Coronary artery (tissue), 2 donors: ENCODE measurements around the gene PLPP1.

ENCODE experiments used
- DNase-seq: peaks from one replicate; pipeline ENCODE4 v3.0.0-alpha.2; 2017; ENCODE audit warnings: low spot score
- H3K27ac ChIP-seq, 2 donors: fragments of 200-600 bp; sonication (generic); one replicate each; pipeline ENCODE4 v1.5.1; 2016 to 2019
- H3K4me3 ChIP-seq: fragments of 200-600 bp; sonication (generic); 2 replicates; pipeline ENCODE4 v1.5.1; 2016; ENCODE audit warnings: mild to moderate bottlenecking, moderate library complexity
- TF ChIP-seq, protein P1 (sequence below): fragments of 200-600 bp; sonication (generic); IDR thresholded peaks from one replicate; pipeline ENCODE4 v1.5.1; 2019; ENCODE audit warnings: antibody characterized with exemption

Gene PLPP1

DNA sequence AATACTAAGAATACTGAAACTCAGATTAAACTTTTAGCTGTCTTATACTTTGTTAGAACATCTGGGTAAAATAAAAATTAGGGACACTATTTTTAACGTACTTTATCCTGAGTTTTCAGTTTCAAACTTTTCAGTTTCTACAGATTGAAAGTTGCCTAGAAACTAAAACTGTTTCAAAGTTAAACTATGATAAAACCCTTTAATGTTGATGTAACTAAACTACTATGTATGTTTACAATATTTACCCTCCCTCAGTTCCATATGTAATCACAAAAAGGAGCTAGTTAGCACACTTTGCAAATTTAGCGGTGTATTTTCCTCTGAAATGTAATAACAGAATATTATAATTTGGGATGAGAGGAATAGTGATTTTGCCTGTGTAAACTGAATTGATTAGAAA, 121.1 kb downstream of the PLPP1 start:
- no peak overlapping the region for H3K4me3 ChIP-seq
- no peak for DNase-seq
- no peak overlapping the region for H3K27ac ChIP-seq
- TF ChIP-seq, protein P1, sequence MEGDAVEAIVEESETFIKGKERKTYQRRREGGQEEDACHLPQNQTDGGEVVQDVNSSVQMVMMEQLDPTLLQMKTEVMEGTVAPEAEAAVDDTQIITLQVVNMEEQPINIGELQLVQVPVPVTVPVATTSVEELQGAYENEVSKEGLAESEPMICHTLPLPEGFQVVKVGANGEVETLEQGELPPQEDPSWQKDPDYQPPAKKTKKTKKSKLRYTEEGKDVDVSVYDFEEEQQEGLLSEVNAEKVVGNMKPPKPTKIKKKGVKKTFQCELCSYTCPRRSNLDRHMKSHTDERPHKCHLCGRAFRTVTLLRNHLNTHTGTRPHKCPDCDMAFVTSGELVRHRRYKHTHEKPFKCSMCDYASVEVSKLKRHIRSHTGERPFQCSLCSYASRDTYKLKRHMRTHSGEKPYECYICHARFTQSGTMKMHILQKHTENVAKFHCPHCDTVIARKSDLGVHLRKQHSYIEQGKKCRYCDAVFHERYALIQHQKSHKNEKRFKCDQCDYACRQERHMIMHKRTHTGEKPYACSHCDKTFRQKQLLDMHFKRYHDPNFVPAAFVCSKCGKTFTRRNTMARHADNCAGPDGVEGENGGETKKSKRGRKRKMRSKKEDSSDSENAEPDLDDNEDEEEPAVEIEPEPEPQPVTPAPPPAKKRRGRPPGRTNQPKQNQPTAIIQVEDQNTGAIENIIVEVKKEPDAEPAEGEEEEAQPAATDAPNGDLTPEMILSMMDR, result no peak

DNA sequence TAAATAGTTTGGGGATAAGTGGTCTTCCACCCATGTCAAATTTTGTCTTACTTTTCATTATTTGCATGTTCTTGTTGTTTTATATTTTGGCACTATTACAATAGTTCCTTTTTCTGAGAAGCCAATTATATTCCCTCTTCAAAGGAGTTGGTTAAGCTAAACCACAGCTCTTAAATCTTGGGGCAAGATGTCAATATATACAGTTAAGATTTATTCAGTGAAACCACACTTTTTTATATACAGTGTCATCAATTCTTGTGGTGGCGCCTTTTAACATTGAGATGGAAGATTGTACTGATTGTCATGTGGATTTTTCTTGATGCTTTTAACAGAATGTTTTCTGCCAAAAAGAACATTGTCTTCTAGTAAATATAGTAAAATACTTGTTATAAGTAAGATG, 122.9 kb downstream of the PLPP1 start:
- no peak overlapping the region for H3K27ac ChIP-seq
- TF ChIP-seq, protein P1, result no peak
- DNase-seq, result no peak
- no peak overlapping the region for H3K4me3 ChIP-seq

DNA sequence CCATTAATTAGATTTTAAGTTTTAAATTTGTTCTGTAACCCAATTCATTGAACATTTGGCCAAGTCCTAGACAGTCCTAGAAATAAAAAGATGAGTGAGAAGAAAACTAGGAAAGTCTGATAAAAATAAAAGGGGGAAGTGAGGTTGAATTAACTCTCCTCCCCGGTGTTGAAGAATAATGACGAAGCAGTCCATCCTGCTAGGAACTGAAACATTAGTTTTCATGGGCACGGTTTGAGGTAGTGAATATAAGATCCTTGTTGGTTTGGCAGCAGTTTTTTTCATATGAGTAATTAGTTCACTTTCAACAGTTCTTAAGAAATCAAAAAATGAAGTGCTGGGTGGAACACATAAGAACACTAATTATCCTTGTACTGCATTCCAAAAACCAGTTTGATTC, 123.9 kb downstream of the PLPP1 start:
- Histone ChIP-seq H3K4me3 (no peak overlapping the region), H3K27ac (no peak overlapping the region)
- DNase-seq, result no peak
- TF ChIP-seq, protein P1, result no peak

DNA sequence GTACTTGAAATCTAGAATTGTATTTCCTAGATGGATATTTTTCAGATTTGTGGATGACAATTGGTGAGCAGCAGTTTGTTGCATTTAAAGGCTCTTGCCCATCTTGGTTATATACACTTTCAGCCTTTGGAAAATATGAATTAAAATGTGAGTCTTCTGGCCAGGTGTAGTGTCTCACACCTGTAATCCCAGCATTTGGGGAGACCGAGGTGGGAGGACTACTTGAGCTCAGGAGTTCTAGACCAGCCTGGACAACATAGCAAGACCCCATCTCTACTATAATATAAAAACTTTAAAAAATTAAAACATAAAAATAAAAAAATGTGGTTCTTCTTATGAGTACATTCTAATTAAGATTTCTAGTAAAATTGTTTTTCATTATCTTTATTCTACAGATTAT, 125.0 kb downstream of the PLPP1 start:
- no peak overlapping the region for H3K27ac ChIP-seq
- TF ChIP-seq, protein P1, result no peak
- H3K4me3 ChIP-seq, result no peak overlapping the region
- DNase-seq, result no peak

DNA sequence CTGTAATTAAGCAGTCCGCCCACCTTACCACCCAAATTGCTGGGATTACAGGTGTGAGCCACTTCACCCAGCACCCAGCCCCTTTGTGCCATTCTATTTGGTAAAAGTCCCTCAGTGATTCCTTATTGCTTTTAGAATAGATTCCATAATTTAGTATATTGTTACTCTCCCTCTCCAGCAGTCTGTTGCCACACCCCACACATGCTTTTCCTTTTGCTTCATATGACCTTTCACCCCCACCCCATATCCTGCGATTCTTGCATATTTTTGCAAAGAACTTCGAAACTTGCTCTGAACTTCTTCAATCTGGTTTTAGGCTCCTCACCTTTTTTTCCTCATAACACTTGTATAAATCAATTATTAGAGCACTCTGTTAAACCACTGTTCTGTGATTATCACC, 126.8 kb downstream of the PLPP1 start:
- TF ChIP-seq, protein P1, result no peak
- Histone ChIP-seq H3K27ac (no peak overlapping the region), H3K4me3 (no peak overlapping the region)
- DNase-seq, result no peak

DNA sequence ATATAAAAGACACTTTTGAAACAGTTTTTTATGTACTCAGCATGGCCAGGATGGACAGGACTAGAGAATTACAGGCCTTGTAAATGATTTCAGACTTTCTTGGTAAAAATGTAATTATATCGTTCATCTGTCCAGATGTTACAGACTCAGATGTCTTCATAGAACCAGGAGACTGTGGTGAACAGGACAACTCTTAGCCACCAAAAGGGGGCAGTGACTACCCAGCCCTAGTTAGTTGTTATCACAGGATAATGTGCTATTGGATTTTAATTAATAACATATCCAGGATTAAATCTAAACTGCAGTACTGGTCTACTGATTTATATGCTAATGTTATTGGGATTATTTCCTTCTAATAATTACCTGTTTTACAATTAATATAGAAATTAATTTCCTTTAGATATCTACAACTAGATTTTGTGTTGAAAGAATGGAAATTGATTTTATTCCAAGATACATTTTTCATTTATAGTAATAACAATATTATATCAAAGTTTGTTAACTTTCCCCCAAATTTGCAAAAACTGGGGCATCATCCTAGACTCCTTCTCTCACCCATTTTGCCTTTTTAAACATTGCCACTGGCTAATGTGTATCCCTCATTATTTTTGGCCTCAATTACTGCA, 127.6 kb downstream of the PLPP1 start:
- TF ChIP-seq, protein P1, result peak; percentile 57
- no peak for DNase-seq
- no peak overlapping the region for H3K27ac ChIP-seq
- no peak overlapping the region for H3K4me3 ChIP-seq

DNA sequence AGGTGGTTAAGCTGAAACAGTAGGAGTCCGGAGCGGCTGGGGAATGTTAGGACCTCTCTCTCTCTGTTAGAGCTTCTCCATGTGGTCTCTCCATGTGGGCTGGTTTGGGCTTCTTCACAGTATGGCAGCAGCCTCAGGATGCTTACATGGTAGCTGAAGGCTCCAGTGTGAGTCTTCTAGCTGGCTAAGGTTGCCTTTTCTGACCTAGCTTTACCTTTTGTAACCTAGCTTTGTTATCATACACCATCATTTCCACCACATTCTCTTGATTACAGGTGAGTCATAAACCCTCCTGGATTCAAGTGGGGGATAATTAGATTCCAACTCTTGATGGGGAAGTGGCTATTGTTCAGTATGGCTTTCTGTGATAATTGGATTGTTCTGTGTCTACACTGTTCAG, 128.5 kb downstream of the PLPP1 start:
- H3K27ac ChIP-seq, result no peak overlapping the region
- TF ChIP-seq, protein P1, result no peak
- no peak overlapping the region for H3K4me3 ChIP-seq
- no peak for DNase-seq
